HK-2 (cell line): ENCODE measurements around the gene GFY.

Experiments used
- DNase-seq: peaks from one replicate; pipeline ENCODE4 v3.0.0-alpha.2; 2018; ENCODE audit not compliant: unreplicated experiment

The GFY gene, protein sequence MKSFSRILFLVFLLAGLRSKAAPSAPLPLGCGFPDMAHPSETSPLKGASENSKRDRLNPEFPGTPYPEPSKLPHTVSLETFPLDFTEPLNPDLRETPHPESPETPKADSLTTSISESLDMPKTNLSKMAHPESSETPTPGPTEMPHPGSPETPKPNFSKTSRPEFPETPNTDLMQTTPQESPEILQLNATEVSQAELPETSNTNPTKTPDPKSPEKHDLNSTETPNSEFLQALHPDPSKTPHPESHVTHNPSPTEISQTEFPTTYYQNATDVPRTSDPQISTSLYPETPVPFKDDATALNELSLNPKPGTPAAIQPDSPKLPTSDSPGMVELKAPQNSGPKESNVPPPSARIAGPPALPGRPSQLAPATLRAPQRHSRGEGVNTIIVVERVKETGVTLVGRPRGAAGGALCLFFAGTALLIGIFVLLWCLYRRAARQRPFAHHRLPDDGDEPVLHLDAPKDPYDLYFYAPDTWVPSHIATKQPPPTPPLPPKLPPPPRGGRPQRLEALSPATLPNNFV

GRCh38 chr19:49425178-49425577 is at the start of gene GFY:
GFY (plus strand) TSS chr19:49425388; CDS start chr19:49426431, 1,043 bp downstream.
- DNase-seq: no peak

GRCh38 chr19:49378512-49378911 is 46.7 kb upstream of the GFY start:
- no peak for DNase-seq

GRCh38 chr19:49380391-49380790 is 44.8 kb upstream of the GFY start:
- no peak for DNase-seq

DNA sequence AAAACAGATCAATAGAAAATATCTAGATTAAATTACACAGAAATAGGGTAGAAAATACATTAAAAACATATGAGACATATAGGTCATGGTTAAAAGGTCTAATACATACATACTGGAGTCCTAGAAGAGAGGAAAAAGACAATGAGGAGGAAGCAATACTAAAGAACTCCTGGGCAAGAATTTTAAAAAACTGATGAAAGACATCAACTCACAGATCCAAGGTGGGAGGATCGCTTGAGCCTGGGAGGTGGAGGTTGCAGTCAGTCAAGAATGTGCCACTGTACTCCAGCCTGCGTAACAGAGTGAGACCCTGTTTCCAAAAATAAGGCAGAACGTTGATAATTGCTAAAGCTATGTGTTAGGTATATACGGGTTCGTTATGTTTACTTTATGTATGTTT is 42.5 kb upstream of the GFY start:
- DNase-seq: no peak

DNA sequence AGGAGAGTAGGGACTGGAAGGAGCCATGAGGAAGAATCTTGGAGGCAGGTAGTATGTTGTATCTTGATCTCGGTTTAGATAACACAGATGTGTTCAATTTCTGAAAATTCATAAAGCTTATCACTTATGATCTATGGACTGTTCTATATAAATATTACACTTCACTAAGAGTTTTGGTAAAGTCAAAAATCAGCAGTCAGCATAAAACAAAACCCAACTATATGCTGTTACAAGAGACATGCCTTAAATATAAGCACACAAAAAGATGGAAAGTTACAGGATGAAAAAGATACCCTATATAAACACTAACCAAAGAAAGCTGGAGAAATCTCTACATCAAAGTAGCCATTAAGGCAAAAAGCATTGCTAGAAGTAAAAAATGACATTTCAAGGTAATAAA is 41.6 kb upstream of the GFY start:
- no peak for DNase-seq

- no peak for DNase-seq
Measured at GRCh38 chr19:49387936-49388372, 37.2 kb upstream of the GFY start, which contains the start of gene KASH5. KASH5 (plus strand) TSS chr19:49388249; CDS start chr19:49390884, 2,635 bp downstream.

GRCh38 chr19:49389406-49389805 is 35.8 kb upstream of the GFY start:
- DNase-seq: no peak

- no peak for DNase-seq
Measured at GRCh38 chr19:49390131-49390928, 34.9 kb upstream of the GFY start.

DNA sequence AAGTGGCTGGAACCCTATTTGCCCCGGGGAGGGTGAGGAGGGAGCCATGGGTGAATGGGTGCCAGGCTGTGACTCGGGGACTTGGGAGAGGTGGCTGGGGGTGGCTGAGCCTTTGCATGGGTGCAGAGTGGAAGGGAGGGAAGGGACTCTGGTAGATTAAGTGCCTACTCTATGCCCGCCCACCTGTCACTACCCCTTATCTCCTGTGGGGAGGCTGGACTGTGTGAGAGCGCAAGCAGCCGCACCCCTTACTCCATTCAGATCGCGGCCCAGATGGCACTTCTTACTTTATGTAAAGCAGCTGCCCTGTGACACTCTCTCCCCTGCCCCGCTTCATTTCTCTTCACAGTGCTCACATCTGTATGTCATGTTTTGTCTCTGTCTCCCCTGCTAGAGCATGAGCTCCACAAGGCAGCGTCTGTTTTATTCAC is 34.2 kb upstream of the GFY start:
- DNase-seq: no peak

DNA sequence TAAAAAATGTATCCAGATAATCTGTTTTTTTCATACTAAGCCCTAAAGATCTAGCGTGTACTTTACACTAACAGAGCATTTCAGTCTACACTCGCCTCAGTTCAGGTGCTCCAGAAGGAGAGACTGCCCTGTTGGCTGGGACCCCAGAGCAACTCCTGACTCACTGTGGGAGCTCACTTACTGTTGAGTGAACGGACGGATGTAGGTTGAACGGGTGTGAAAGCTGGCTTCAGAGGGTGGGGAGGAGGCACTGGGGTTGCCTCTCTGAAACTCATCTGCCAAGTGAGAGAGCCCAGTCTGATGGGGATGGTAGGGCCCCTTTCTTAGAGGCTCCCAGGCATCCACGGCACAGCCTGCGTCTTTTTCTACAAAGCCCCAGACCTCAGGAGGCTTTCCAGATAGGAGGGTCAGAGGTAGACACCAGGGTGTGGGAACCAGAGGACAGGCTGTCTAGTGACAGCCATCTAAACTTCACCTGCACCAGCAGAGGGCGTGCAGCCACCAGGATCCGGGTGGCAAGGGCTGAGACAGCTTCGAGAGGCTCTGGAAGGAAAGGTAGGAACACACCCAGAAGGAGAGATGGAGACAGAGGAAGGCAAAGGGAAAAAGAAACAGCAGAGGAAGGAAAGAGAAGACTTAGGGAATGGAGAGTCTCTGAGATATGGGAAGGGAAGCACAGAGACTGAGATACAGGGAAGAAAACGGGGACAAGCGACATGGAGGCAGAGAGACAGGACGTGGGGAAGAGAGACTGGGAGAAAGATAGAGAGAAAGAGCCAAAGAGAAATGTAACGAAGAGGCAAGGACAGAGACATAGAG is 33.4 kb upstream of the GFY start:
- peak; percentile 72 for DNase-seq

- DNase-seq: no peak
Measured at GRCh38 chr19:49393881-49394280, 31.3 kb upstream of the GFY start.

DNA sequence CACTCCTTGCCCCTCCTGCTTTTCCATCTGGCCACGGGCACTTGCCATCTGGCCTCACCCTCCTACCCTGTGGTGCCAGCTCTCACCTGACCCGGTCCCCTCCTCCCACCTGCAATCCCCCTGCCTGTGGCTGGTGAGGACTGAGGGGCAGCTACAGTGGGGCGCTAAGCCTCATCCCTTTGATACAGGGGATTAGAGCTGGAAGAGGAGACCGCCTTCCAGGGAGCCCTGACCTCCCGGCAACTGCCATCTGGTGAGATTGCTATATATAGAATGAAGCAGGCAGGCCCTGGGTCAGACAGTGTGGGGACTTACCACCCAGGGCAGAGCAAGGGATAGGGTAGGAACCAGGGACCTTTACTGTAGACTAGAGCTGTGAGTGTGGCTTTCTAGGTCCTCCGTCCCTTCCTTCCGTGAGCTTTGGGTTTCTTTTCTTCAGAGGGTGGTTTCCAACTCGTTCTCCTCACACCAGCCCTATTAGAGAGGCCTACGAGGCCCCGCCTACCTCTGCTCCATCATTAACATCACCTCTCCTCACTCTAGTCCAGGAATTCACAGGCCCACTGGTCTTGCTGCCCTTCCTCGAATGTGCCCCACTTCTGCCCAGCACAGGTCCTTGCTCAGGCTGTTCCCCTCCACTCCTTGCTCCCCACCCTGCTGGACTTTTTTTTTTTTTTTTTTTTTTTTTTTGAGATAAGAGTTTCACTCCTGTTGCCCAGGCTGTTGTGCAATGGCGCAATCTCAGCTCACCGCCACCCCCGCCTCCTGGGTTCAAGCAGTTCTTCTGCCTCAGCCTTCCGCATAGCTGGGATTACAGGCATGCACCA is 29.4 kb upstream of the GFY start:
- DNase-seq: no peak

- DNase-seq: no peak
Measured at GRCh38 chr19:49396738-49397505, 28.3 kb upstream of the GFY start.

- DNase-seq: no peak
Measured at GRCh38 chr19:49398001-49398615, 27.1 kb upstream of the GFY start.

- no peak for DNase-seq
Measured at GRCh38 chr19:49398931-49399330, 26.3 kb upstream of the GFY start.

DNA sequence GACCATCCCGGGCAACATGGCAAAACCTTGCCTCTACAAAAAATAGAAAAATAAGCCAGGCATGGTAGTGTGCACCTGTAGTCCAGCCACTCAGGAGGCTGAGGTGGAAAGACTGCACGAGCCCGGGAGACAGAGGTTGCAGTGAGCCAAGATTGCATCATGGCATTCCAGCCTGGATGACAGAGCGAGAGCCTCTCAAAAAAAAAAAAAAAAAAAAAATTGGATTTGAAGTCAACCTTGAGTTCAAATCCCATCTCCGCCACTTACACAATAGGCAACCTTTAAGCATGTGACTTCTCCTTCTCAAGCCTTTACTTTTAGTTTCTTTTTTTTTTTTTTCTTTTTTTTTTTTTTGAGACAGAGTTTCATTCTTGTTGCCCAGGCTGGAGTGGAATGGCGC is 25.2 kb upstream of the GFY start:
- no peak for DNase-seq

DNA sequence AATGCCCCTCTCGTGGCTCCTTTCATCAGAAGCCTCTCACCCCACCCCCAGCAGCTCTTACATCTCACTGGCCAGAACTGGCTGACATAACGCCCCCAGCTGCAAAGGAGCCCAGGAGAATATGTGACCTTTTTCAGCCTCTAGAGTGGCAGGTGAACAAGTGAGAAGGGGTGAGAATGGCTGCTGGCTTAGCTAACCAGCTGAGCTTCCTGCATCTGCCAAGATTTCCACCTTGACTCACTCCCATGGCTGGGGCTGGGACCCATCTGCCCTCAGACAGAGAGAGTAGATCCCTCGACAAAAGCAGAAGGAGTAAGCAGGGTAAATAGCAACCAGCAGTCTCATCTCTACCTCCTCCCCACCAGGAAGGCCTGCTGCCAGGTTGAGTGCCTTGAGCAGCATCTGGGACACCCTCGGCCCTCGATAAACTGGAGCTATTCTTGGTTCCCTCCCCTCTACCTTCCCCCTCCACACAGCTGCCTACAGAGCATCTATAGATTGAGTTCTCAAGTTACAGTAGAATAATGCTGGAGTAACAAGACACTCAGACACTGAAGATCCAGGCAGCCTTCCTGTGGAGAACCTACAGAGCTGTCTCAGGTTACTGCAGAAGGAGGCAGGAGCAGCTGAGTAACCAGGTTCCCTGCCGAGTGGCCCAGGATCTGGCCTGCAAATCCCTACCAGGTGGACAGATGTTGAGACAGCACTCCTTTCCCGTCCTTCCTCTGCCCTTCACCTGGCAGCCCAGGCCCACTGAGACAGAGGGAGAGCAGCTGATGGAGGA is 21.6 kb upstream of the GFY start:
- DNase-seq: no peak

DNA sequence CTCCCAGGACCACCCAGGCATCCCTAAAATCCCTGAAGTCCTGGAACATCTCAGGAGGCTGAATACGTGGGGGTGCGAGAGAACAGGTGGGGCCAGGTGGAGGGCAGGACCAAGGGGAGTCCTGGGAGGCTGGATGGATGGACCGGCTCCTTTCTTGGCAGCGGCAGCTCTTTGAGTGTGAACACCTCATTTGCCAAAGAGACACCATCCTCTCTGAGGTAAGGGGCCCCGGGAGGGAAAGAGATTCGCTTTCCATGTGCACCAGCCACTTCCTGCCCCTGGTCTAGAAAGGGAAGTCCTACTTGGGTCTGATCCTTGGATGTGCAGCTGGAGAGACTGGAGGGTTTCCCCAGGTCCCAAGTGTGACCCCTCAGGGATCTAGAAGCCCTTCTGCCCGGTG is 18.1 kb upstream of the GFY start:
- DNase-seq: no peak

GRCh38 chr19:49407482-49408015 is 17.6 kb upstream of the GFY start:
- no peak for DNase-seq
